HEK293 (cell line): ENCODE measurements around the gene PLXNA2.

Experiments used
- CTCF ChIA-PET: fragments of 350-600 bp; formaldehyde crosslinking; extraction: SDS; loops from one replicate; lab custom pipeline; 2021; ENCODE audit warnings: antibody characterized with exemption; lab: Yijun Ruan, JAX
- POLR2A ChIA-PET: fragments of 300-600 bp; formaldehyde crosslinking; extraction: SDS; loops from one replicate; lab custom pipeline; 2020; ENCODE audit warnings: antibody characterized with exemption, inconsistent platforms; lab: Yijun Ruan, JAX
- H3K27ac ChIP-seq: fragments of 200-500 bp; sonication (Bioruptor generic); 2 replicates; pipeline ENCODE4 v1.5.1; 2014; ENCODE audit warnings: low read depth, low read length, control low read depth, inconsistent platforms; ENCODE audit errors: extremely low read depth
- H3K36me3 ChIP-seq, 2 experiments: fragments of 200-500 bp in 1 of 2; sonication (Bioruptor generic) in 1 of 2; 1 replicate in 1 of 2; 2 replicates in 1 of 2; pipeline ENCODE4 v1.5.1; 2014 to 2017; ENCODE audit warnings: inconsistent platforms in 2 of 2, low read length in 2 of 2; ENCODE audit not compliant: control insufficient read depth in 2 of 2, insufficient read depth in 1 of 2
- H3K4me1 ChIP-seq: fragments of 200-500 bp; sonication (Bioruptor generic); 2 replicates; pipeline ENCODE4 v1.5.1; 2014; ENCODE audit warnings: mild to moderate bottlenecking, low read length, inconsistent platforms; ENCODE audit not compliant: control insufficient read depth, insufficient read depth
- H3K4me3 ChIP-seq: 2 replicates; pipeline ENCODE4 v1.5.1; 2011; ENCODE audit warnings: low read depth, mild to moderate bottlenecking, control low read depth, low read length, moderate library complexity
- H3K9me3 ChIP-seq: fragments of 200-500 bp; sonication (Bioruptor generic); 2 replicates; pipeline ENCODE4 v1.5.1; 2014; ENCODE audit warnings: low read depth, low read length, inconsistent platforms; ENCODE audit not compliant: control insufficient read depth, insufficient read depth
- BCL11B ChIP-seq: fragments of 450-650 bp; formaldehyde crosslinking; IDR thresholded peaks from 2 replicates; pipeline ENCODE4 v1.5.1; 2016; ENCODE audit warnings: low read depth, missing biosample characterization, missing genetic modification characterization
- HOXC10 ChIP-seq: sonication (generic); formaldehyde crosslinking; IDR thresholded peaks from 2 replicates; pipeline ENCODE4 v1.8.1; 2023; ENCODE audit warnings: mild to moderate bottlenecking, missing genetic modification reagents
- HOXD13 ChIP-seq: sonication (generic); formaldehyde crosslinking; IDR thresholded peaks from 2 replicates; pipeline ENCODE4 v1.8.0; 2022; ENCODE audit warnings: missing genetic modification reagents, borderline replicate concordance
- MEIS1 ChIP-seq: sonication (generic); formaldehyde crosslinking; IDR thresholded peaks from 2 replicates; pipeline ENCODE4 v1.8.1; 2022; ENCODE audit warnings: missing genetic modification reagents, mild to moderate bottlenecking, borderline replicate concordance
- PRDM6 ChIP-seq: fragments of 450-650 bp; formaldehyde crosslinking; IDR thresholded peaks from 2 replicates; pipeline ENCODE4 v1.5.1; 2017; ENCODE audit warnings: missing biosample characterization, missing genetic modification characterization
- SP7 ChIP-seq: fragments of 450-650 bp; formaldehyde crosslinking; IDR thresholded peaks from 2 replicates; pipeline ENCODE4 v1.5.1; 2016; ENCODE audit warnings: missing biosample characterization, missing genetic modification characterization
- TRIM28 ChIP-seq: IDR thresholded peaks from 2 replicates; pipeline ENCODE4 v1.6.1; 2011; ENCODE audit warnings: low read length, control low read depth, borderline replicate concordance
- ZBTB21 ChIP-seq: fragments of 450-650 bp; formaldehyde crosslinking; IDR thresholded peaks from 2 replicates; pipeline ENCODE4 v1.5.1; 2017; ENCODE audit warnings: missing biosample characterization, missing genetic modification characterization
- ZEB2 ChIP-seq: fragments of 450-650 bp; formaldehyde crosslinking; IDR thresholded peaks from 2 replicates; pipeline ENCODE4 v1.5.1; 2016; ENCODE audit warnings: missing biosample characterization, missing genetic modification characterization
- ZNF112 ChIP-seq: fragments of 450-650 bp; formaldehyde crosslinking; IDR thresholded peaks from 2 replicates; pipeline ENCODE4 v1.5.0; 2017; ENCODE audit warnings: missing biosample characterization, missing genetic modification characterization
- ZNF157 ChIP-seq: fragments of 450-650 bp; formaldehyde crosslinking; IDR thresholded peaks from 2 replicates; pipeline ENCODE4 v1.5.1; 2016; ENCODE audit warnings: missing biosample characterization, missing genetic modification characterization
- ZNF169 ChIP-seq: fragments of 450-650 bp; formaldehyde crosslinking; IDR thresholded peaks from 2 replicates; pipeline ENCODE4 v1.5.1; 2016; ENCODE audit warnings: missing biosample characterization, missing genetic modification characterization
- ZNF2 ChIP-seq: fragments of 450-650 bp; formaldehyde crosslinking; IDR thresholded peaks from 2 replicates; pipeline ENCODE4 v1.5.1; 2016; ENCODE audit warnings: missing biosample characterization, missing genetic modification characterization
- ZNF211 ChIP-seq: fragments of 450-650 bp; formaldehyde crosslinking; IDR thresholded peaks from 2 replicates; pipeline ENCODE4 v1.5.1; 2016; ENCODE audit warnings: low read depth, missing biosample characterization, missing genetic modification characterization
- ZNF24 ChIP-seq: fragments of 450-650 bp; formaldehyde crosslinking; IDR thresholded peaks from 2 replicates; pipeline ENCODE4 v1.5.1; 2016; ENCODE audit warnings: missing biosample characterization, missing genetic modification characterization
- ZNF341 ChIP-seq: fragments of 450-650 bp; formaldehyde crosslinking; IDR thresholded peaks from 2 replicates; pipeline ENCODE4; 2016; ENCODE audit warnings: low read depth, missing biosample characterization, missing genetic modification characterization
- ZNF350 ChIP-seq: fragments of 450-650 bp; formaldehyde crosslinking; IDR thresholded peaks from 2 replicates; pipeline ENCODE4 v1.5.0; 2017; ENCODE audit warnings: missing biosample characterization, mild to moderate bottlenecking, missing genetic modification characterization
- ZNF394 ChIP-seq: fragments of 450-650 bp; formaldehyde crosslinking; IDR thresholded peaks from 2 replicates; pipeline ENCODE4 v1.5.1; 2016; ENCODE audit warnings: missing biosample characterization, missing genetic modification characterization, mild to moderate bottlenecking, moderate library complexity, borderline replicate concordance
- ZNF416 ChIP-seq: fragments of 450-650 bp; formaldehyde crosslinking; IDR thresholded peaks from 2 replicates; pipeline ENCODE4 v1.5.1; 2016; ENCODE audit warnings: missing biosample characterization, missing genetic modification characterization
- ZSCAN23 ChIP-seq: fragments of 450-650 bp; formaldehyde crosslinking; IDR thresholded peaks from 2 replicates; pipeline ENCODE4 v1.5.1; 2016; ENCODE audit warnings: missing biosample characterization, missing genetic modification characterization
- ZSCAN5A ChIP-seq: fragments of 450-650 bp; formaldehyde crosslinking; IDR thresholded peaks from 2 replicates; pipeline ENCODE4 v1.5.1; 2016; ENCODE audit warnings: missing biosample characterization, missing genetic modification characterization
- TF ChIP-seq, protein P1 (sequence below): fragments of 450-650 bp; formaldehyde crosslinking; IDR thresholded peaks from 2 replicates; pipeline ENCODE4 v1.5.1; 2016; ENCODE audit warnings: missing biosample characterization, missing genetic modification characterization, low read depth
- TF ChIP-seq, protein P2 (sequence below): fragments of 450-650 bp; formaldehyde crosslinking; IDR thresholded peaks from 2 replicates; pipeline ENCODE4 v1.5.1; 2017; ENCODE audit warnings: missing biosample characterization, missing genetic modification characterization

PLXNA2 gene

GRCh38 chr1:208107425-208108212 lies 136.6 kb downstream of the PLXNA2 start (continued):
- TF ChIP-seq PRDM6 (tag by site-specific recombination), result peak; percentile 73
- TF ChIP-seq SP7 (tag by site-specific recombination), result peak; percentile 92
- TF ChIP-seq ZNF416 (tag by site-specific recombination), result no peak
- TF ChIP-seq ZNF112 (tag by site-specific recombination), result no peak

DNA sequence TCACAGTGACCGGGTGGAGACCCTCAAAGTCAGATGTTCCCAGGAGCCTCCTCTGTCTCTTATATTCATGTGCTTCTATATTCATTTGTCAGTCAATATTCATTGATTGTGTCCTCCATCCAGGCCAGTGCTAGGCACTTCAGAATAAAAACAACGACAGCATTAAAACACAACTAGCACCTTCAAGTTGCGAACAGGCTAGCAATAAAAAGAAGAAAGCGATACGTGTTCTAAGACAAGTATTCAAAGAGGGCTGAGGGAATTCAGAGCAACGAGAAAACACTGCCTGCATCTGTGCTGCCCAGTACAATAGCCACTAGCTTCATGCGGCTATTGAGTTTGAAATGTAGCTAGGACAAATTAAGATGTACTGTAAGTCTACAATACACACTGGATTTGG lies 138.0 kb downstream of the PLXNA2 start:
- no peaks in the 10 kb centered on the region for H3K4me1 ChIP-seq
- H3K4me3 ChIP-seq, result no peak overlapping the region
- H3K27ac ChIP-seq, result no peak overlapping the region
- ChIA-PET POLR2A (no interaction called here), CTCF (no interaction called here)
- TF ChIP-seq, protein P1, sequence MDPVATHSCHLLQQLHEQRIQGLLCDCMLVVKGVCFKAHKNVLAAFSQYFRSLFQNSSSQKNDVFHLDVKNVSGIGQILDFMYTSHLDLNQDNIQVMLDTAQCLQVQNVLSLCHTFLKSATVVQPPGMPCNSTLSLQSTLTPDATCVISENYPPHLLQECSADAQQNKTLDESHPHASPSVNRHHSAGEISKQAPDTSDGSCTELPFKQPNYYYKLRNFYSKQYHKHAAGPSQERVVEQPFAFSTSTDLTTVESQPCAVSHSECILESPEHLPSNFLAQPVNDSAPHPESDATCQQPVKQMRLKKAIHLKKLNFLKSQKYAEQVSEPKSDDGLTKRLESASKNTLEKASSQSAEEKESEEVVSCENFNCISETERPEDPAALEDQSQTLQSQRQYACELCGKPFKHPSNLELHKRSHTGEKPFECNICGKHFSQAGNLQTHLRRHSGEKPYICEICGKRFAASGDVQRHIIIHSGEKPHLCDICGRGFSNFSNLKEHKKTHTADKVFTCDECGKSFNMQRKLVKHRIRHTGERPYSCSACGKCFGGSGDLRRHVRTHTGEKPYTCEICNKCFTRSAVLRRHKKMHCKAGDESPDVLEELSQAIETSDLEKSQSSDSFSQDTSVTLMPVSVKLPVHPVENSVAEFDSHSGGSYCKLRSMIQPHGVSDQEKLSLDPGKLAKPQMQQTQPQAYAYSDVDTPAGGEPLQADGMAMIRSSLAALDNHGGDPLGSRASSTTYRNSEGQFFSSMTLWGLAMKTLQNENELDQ (tag by site-specific recombination), result no peak
- TF ChIP-seq MEIS1 (CRISPR knock-in tag) (no peak), ZNF341 (no peak)
- no peaks in the 10 kb centered on the region for H3K36me3 ChIP-seq
- no peaks in the 10 kb centered on the region for H3K9me3 ChIP-seq

- CTCF ChIA-PET, result interaction anchor here (1.5 kb wide), 1 partner anchor 26 kb away, joined by 7 read pairs; no protein-coding TSS in a partner anchor
- H3K27ac ChIP-seq, result no peak overlapping the region
- H3K4me3 ChIP-seq, result no peak overlapping the region
- no peaks in the 10 kb centered on the region for H3K4me1 ChIP-seq
- TF ChIP-seq BCL11B (tag by site-specific recombination) (no peak), ZNF350 (tag by site-specific recombination) (no peak), HOXC10 (CRISPR knock-in tag) (no peak), ZSCAN5A (tag by site-specific recombination) (no peak), ZNF24 (tag by site-specific recombination) (no peak), ZNF2 (no peak), ZBTB21 (tag by site-specific recombination) (no peak), ZNF394 (tag by site-specific recombination) (no peak), HOXD13 (CRISPR knock-in tag) (no peak), ZNF169 (tag by site-specific recombination) (no peak), ZEB2 (tag by site-specific recombination) (no peak), ZNF157 (tag by site-specific recombination) (no peak), ZNF211 (tag by site-specific recombination) (no peak), TRIM28 (no peak), ZSCAN23 (tag by site-specific recombination) (no peak)
- TF ChIP-seq, protein P2, sequence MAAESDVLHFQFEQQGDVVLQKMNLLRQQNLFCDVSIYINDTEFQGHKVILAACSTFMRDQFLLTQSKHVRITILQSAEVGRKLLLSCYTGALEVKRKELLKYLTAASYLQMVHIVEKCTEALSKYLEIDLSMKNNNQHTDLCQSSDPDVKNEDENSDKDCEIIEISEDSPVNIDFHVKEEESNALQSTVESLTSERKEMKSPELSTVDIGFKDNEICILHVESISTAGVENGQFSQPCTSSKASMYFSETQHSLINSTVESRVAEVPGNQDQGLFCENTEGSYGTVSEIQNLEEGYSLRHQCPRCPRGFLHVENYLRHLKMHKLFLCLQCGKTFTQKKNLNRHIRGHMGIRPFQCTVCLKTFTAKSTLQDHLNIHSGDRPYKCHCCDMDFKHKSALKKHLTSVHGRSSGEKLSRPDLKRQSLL (tag by site-specific recombination), result no peak
- TF ChIP-seq, all 188 proteins: peak for 0
- H3K9me3 ChIP-seq, result no peaks in the 10 kb centered on the region
- no peaks in the 10 kb centered on the region for H3K36me3 ChIP-seq
- POLR2A ChIA-PET, result no interaction called here
Observed at GRCh38 chr1:208105756-208106155, 138.4 kb downstream of the PLXNA2 start.
